Neural progenitor cell (in vitro differentiated cells): ENCODE results near the gene DDX4. TPM values are rescaled to one million over a fixed set of nuclear protein-coding genes. Genes with fewer than 3 reads are reported as not detected.

ENCODE experiments used
- DNase-seq: peaks from one replicate; pipeline ENCODE4 v3.0.0-alpha.2; 2016; ENCODE audit warnings: low spot score
- H2AFZ ChIP-seq: fragments of 200-600 bp; sonication (generic); replicated peaks from 2 replicates; pipeline ENCODE4 v1.6.1; 2016; ENCODE audit warnings: antibody characterized with exemption
- H3F3A ChIP-seq: fragments of 200-600 bp; sonication (generic); 2 replicates; pipeline ENCODE4 v1.6.1; 2016; ENCODE audit warnings: antibody characterized with exemption, low read depth
- H3K27ac ChIP-seq: fragments of 200-600 bp; sonication (generic); 2 replicates; pipeline ENCODE4 v1.5.1; 2016; ENCODE audit warnings: mild to moderate bottlenecking
- H3K27me3 ChIP-seq: fragments of 200-600 bp; sonication (generic); 2 replicates; pipeline ENCODE4 v1.6.1; 2016; ENCODE audit warnings: mild to moderate bottlenecking, moderate library complexity
- H3K36me3 ChIP-seq: fragments of 200-600 bp; sonication (generic); 2 replicates; pipeline ENCODE4 v1.5.1; 2016
- H3K4me1 ChIP-seq: fragments of 200-600 bp; sonication (generic); 2 replicates; pipeline ENCODE4 v1.6.1; 2016; ENCODE audit warnings: mixed run types
- H3K4me2 ChIP-seq: fragments of 200-600 bp; sonication (generic); 2 replicates; pipeline ENCODE4 v1.6.1; 2016
- H3K4me3 ChIP-seq: fragments of 200-600 bp; sonication (generic); 2 replicates; pipeline ENCODE4 v1.5.1; 2016
- H3K79me2 ChIP-seq: fragments of 200-600 bp; sonication (generic); 2 replicates; pipeline ENCODE4 v1.6.1; 2016; ENCODE audit warnings: low read depth
- H3K9ac ChIP-seq: fragments of 200-600 bp; sonication (generic); 2 replicates; pipeline ENCODE4 v1.6.1; 2016
- H3K9me3 ChIP-seq: fragments of 200-600 bp; sonication (generic); 2 replicates; pipeline ENCODE4 v1.5.1; 2016; ENCODE audit warnings: low read depth
- H4K20me1 ChIP-seq: fragments of 200-600 bp; sonication (generic); 2 replicates; pipeline ENCODE4 v1.6.1; 2016; ENCODE audit warnings: low read depth
- H3K27ac Mint-ChIP-seq: 3 replicates; pipeline ENCODE4 v1.8.0; 2021; ENCODE audit warnings: mixed read lengths
- H3K27me3 Mint-ChIP-seq: 2 replicates; pipeline ENCODE4 v1.8.0; 2022; ENCODE audit warnings: low read depth, mild to moderate bottlenecking, inconsistent platforms, moderate library complexity, mixed read lengths; ENCODE audit not compliant: insufficient read depth
- H3K36me3 Mint-ChIP-seq: 3 replicates; pipeline ENCODE4 v1.8.0; 2021; ENCODE audit warnings: mixed read lengths
- H3K4me1 Mint-ChIP-seq: 3 replicates; pipeline ENCODE4 v1.8.0; 2021; ENCODE audit warnings: mixed read lengths
- H3K4me3 Mint-ChIP-seq: 3 replicates; pipeline ENCODE4 v1.8.0; 2021; ENCODE audit warnings: mild to moderate bottlenecking, moderate library complexity, mixed read lengths
- H3K9me3 Mint-ChIP-seq: 3 replicates; pipeline ENCODE4 v1.8.0; 2020; ENCODE audit warnings: mixed read lengths
- EZH2 ChIP-seq: fragments of 200-600 bp; sonication (generic); IDR thresholded peaks from 2 replicates; pipeline ENCODE4 v1.6.1; 2017; ENCODE audit warnings: antibody characterized with exemption, mild to moderate bottlenecking, moderate library complexity
- EZH2phosphoT487 ChIP-seq: fragments of 200-600 bp; sonication (generic); IDR thresholded peaks from 2 replicates; pipeline ENCODE4 v1.6.1; 2017; ENCODE audit warnings: antibody characterized with exemption
- total RNA-seq: library from RNA; depleted of rRNA; stranded (reverse); fragments of >200 nt; gene quantifications from 2 replicates; pipeline ENCODE4 v1.2.3, GENCODE V29; 2015; ENCODE audit warnings: low replicate concordance
- TF ChIP-seq, protein P1 (sequence below): fragments of 200-600 bp; sonication (generic); IDR thresholded peaks from 2 replicates; pipeline ENCODE4 v1.5.1; 2017; ENCODE audit warnings: antibody characterized with exemption, mild to moderate bottlenecking

DDX4 gene
- total RNA-seq, 1 donor from 2014 or later, result not detected

DNA sequence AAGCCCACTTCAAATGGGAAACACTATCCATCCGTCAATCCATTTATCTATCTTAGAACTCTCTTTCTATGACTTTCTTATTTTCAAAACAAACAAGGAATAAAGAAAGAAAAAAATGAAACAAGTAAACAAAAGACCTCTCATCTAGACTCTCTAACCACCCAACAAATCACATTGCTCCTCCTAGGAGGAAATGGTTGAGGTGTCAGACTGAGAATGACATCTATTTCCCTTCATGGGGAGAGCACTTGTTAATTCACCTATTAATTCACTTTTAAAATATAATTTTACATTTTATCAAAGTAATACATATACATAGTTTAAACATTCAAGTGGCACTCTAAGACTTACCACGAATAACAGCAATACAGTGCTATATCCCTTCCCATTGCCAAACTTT lies 110.9 kb downstream of the DDX4 start:
- H3K27ac ChIP-seq, result no peak overlapping the region
- Mint-ChIP-seq H3K4me3 (no peak overlapping the region), H3K27me3 (no peaks in the 10 kb centered on the region), H3K9me3 (peaks cover 4% of the 10 kb centered on the region), H3K36me3 (no peaks in the 10 kb centered on the region), H3K27ac (no peak overlapping the region), H3K4me1 (peaks cover 4% of the 10 kb centered on the region)
- H4K20me1 ChIP-seq, result no peaks in the 10 kb centered on the region
- H2AFZ ChIP-seq, result no peak overlapping the region
- no peak overlapping the region for H3K9ac ChIP-seq
- H3K27me3 ChIP-seq, result no peaks in the 10 kb centered on the region
- no peak for DNase-seq
- no peaks in the 10 kb centered on the region for H3F3A ChIP-seq
- no peak overlapping the region for H3K4me2 ChIP-seq
- H3K9me3 ChIP-seq, result no peaks in the 10 kb centered on the region
- H3K4me3 ChIP-seq, result no peak overlapping the region
- H3K36me3 ChIP-seq, result no peaks in the 10 kb centered on the region
- TF ChIP-seq EZH2phosphoT487 (no peak), EZH2 (no peak)
- TF ChIP-seq, protein P1, sequence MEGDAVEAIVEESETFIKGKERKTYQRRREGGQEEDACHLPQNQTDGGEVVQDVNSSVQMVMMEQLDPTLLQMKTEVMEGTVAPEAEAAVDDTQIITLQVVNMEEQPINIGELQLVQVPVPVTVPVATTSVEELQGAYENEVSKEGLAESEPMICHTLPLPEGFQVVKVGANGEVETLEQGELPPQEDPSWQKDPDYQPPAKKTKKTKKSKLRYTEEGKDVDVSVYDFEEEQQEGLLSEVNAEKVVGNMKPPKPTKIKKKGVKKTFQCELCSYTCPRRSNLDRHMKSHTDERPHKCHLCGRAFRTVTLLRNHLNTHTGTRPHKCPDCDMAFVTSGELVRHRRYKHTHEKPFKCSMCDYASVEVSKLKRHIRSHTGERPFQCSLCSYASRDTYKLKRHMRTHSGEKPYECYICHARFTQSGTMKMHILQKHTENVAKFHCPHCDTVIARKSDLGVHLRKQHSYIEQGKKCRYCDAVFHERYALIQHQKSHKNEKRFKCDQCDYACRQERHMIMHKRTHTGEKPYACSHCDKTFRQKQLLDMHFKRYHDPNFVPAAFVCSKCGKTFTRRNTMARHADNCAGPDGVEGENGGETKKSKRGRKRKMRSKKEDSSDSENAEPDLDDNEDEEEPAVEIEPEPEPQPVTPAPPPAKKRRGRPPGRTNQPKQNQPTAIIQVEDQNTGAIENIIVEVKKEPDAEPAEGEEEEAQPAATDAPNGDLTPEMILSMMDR, result no peak
- H3K79me2 ChIP-seq, result no peaks in the 10 kb centered on the region
- H3K4me1 ChIP-seq, result no peaks in the 10 kb centered on the region

DNA sequence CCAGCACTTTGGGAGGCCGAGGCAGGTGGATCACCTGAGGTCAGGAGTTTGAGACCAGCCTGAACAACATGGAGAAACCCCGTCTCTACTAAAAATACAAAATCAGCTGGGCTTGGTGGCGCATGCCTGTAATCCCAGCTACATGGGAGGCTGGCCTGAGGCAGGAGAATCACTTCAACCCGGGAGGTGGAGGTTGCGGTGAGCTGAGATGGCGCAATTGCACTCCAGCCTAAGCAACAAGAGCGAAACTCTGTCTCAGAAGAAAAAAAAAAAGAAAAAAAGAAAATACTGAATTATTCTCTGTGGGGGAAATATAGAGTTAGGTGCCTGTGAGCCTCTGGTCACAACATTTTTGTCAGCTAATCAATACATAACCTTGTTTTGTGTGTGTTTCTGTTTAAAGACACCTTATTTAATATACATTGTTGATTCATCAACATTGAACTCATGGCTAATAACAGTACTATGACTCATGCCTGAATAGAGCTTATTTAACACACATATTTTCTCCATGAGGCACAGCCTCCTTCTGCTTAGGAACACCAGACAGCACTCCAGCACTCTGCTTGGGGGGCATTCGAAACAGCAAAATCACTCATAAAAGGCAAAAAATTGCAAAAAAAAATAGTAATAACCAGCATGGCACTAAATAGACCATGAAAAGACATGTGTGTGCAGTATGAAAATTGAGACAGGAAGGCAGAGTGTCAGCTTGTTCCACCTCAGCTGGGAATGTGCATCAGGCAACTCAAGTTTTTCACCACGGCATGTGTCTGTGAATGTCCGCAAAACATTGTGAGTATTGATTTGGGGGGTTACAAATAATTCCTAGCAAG lies 113.2 kb downstream of the DDX4 start, which contains the start of gene IL31RA:
Gene IL31RA, plus strand, starts transcription at position 519 of the 836 bp plus-strand sequence. Its CDS starts 214 bp downstream, at position 733.
- Mint-ChIP-seq H3K36me3 (no peaks in the 10 kb centered on the region), H3K4me3 (no peak within 1 kb of the TSS), H3K9me3 (peaks cover under 1% of the 10 kb centered on the region), H3K27ac (no peak within 1 kb of the TSS), H3K4me1 (peaks cover 4% of the 10 kb centered on the region), H3K27me3 (no peaks in the 10 kb centered on the region)
- Histone ChIP-seq H3K4me2 (no peak within 1 kb of the TSS), H2AFZ (no peak within 1 kb of the TSS), H3F3A (no peaks in the 10 kb centered on the region), H4K20me1 (no peaks in the 10 kb centered on the region), H3K4me1 (no peaks in the 10 kb centered on the region), H3K9ac (no peak within 1 kb of the TSS), H3K4me3 (no peak within 1 kb of the TSS), H3K36me3 (no peaks in the 10 kb centered on the region), H3K27ac (no peak within 1 kb of the TSS), H3K9me3 (no peaks in the 10 kb centered on the region), H3K27me3 (no peaks in the 10 kb centered on the region), H3K79me2 (no peaks in the 10 kb centered on the region)
- TF ChIP-seq EZH2phosphoT487 (no peak), EZH2 (no peak)
- TF ChIP-seq, protein P1, result no peak
- DNase-seq, result no peak

DNA sequence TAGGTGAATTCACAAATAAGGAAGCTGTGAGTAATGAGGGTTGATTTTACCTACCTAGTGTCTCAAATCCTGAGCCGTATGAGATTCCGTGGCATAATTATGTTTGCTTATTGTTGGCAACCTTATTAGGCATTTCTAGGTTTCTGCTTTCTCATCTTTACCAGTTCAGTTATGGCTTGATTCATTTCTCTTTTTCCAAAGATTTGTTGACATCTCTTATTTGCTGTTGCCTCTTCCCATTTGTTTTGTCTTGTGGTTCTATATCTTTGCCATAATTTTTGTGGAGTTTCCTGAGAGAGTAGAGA lies 113.8 kb downstream of the DDX4 start:
- peaks cover 4% of the 10 kb centered on the region for H3K4me1 Mint-ChIP-seq

More for the DNA sequence above, 113.8 kb downstream of the DDX4 start:
- Histone ChIP-seq H3F3A (no peaks in the 10 kb centered on the region), H3K36me3 (no peaks in the 10 kb centered on the region), H3K79me2 (no peaks in the 10 kb centered on the region), H3K4me2 (no peak overlapping the region), H3K27me3 (no peaks in the 10 kb centered on the region), H3K4me3 (no peak overlapping the region), H3K4me1 (no peaks in the 10 kb centered on the region), H3K9ac (no peak overlapping the region), H4K20me1 (no peaks in the 10 kb centered on the region), H2AFZ (no peak overlapping the region), H3K9me3 (no peaks in the 10 kb centered on the region), H3K27ac (no peak overlapping the region)
- no peaks in the 10 kb centered on the region for H3K36me3 Mint-ChIP-seq
- H3K27ac Mint-ChIP-seq, result no peak overlapping the region
- TF ChIP-seq EZH2 (no peak), EZH2phosphoT487 (no peak)
- TF ChIP-seq, protein P1, result no peak
- H3K4me3 Mint-ChIP-seq, result no peak overlapping the region
- no peaks in the 10 kb centered on the region for H3K9me3 Mint-ChIP-seq
- no peak for DNase-seq
- no peaks in the 10 kb centered on the region for H3K27me3 Mint-ChIP-seq
